OCI-LY7 (cell line): ENCODE results near the gene CALD1.

Experiments used
- EZH2phosphoT487 ChIP-seq: fragments of 200-600 bp; sonication (generic); IDR thresholded peaks from 2 replicates; pipeline ENCODE4 v1.6.1; 2018; ENCODE audit warnings: low read depth, borderline replicate concordance, mild to moderate bottlenecking, mixed run types, antibody characterized with exemption, low read length, moderate library complexity, mixed read lengths
- TF ChIP-seq, protein P1 (sequence below): fragments of 200-600 bp; sonication (generic); conservative IDR thresholded peaks from 2 replicates; pipeline ENCODE4 v1.5.1; 2014; ENCODE audit warnings: mild to moderate bottlenecking, antibody characterized with exemption, low read length, moderate library complexity, mixed read lengths

DNA sequence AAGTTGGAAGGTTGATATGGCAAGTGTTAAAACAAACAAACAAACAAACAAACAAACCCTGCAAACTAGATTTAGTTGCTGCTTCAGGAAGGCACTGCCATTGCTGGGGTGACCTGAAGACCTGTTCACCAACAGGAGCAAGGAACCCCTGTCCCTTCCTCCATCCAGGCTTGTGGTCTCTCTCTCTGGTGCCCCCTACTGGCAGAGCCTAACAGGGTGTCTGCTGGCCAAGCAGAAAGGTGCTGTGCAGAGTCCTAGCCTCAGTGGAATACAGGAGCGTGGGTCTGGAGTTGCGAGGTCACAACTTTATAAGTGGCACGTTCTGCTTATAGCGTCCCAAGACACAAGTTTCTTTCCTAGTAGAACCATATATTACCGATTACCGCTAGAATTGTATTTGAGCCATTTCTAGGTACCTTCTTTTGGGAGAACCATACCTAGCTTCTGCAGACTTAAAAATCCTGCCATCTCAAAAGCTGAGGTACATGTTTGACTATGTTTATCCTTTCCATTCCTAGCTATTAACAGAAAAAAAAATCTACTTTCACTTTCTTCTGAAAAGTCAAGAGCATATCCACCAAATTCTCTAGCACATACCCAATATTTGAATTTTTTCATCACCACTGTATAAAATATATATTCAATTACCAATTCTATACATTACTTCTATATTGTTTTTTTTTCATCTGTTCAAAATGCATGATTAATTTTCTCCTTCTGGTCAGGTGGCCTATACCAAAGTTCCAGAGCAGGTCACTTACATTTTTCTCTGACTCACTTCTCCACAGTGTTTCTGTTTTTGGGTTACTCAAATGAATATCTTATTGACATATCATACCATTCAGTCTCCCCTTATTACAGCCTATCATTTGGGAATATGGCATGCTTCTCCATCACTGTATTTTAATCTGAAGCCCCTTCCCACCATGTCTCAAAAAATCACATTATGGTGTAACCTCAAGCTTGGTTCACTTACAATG is 29.1 kb upstream of the CALD1 start:
- TF ChIP-seq, protein P1, sequence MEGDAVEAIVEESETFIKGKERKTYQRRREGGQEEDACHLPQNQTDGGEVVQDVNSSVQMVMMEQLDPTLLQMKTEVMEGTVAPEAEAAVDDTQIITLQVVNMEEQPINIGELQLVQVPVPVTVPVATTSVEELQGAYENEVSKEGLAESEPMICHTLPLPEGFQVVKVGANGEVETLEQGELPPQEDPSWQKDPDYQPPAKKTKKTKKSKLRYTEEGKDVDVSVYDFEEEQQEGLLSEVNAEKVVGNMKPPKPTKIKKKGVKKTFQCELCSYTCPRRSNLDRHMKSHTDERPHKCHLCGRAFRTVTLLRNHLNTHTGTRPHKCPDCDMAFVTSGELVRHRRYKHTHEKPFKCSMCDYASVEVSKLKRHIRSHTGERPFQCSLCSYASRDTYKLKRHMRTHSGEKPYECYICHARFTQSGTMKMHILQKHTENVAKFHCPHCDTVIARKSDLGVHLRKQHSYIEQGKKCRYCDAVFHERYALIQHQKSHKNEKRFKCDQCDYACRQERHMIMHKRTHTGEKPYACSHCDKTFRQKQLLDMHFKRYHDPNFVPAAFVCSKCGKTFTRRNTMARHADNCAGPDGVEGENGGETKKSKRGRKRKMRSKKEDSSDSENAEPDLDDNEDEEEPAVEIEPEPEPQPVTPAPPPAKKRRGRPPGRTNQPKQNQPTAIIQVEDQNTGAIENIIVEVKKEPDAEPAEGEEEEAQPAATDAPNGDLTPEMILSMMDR: peak; percentile 86
- no peak for TF ChIP-seq EZH2phosphoT487
